Stimulated activated CD8-positive, alpha-beta memory T cell treated with anti-CD3 and anti-CD28 coated beads, Interleukin-4, amount 100 ng/mL, for 24 hours (primary cell): ENCODE results near the gene ESAM.

ENCODE experiments used
- DNase-seq: peaks from one replicate; pipeline ENCODE4 v3.0.0-alpha.2; 2020; ENCODE audit warnings: low read depth

ESAM gene

GRCh38 chr11:124762105-124762623 is at the start of gene ESAM:
Gene ESAM, minus strand, starts transcription at chr11:124762290. Its CDS starts 136 bp downstream, at chr11:124762154.
- peak; percentile 64 for DNase-seq

GRCh38 chr11:124811399-124812125 is 49.5 kb upstream of the ESAM start:
- no peak for DNase-seq

- DNase-seq, result no peak
Measured at GRCh38 chr11:124807660-124808270, 45.7 kb upstream of the ESAM start.

GRCh38 chr11:124807201-124807600 is 45.1 kb upstream of the ESAM start:
- DNase-seq, result no peak

GRCh38 chr11:124804884-124805283 is 42.8 kb upstream of the ESAM start:
- no peak for DNase-seq

- no peak for DNase-seq
Measured at GRCh38 chr11:124801636-124802312, 39.7 kb upstream of the ESAM start.

- DNase-seq, result no peak
Measured at GRCh38 chr11:124801014-124801413, 38.9 kb upstream of the ESAM start.

- peak; percentile 80 for DNase-seq
Measured at GRCh38 chr11:124800226-124800929, 38.3 kb upstream of the ESAM start, which contains the start of gene MSANTD2. Gene MSANTD2, minus strand, starts transcription at chr11:124800406. Its CDS starts 26 bp downstream, at chr11:124800380.

- peak; percentile 12 for DNase-seq
Measured at GRCh38 chr11:124799348-124800225, 37.5 kb upstream of the ESAM start.

GRCh38 chr11:124798991-124799347 is 36.9 kb upstream of the ESAM start:
- DNase-seq, result no peak

- DNase-seq, result no peak
Measured at GRCh38 chr11:124796312-124796711, 34.2 kb upstream of the ESAM start.

- DNase-seq, result no peak
Measured at GRCh38 chr11:124793466-124794278, 31.6 kb upstream of the ESAM start.

- no peak for DNase-seq
Measured at GRCh38 chr11:124791626-124792341, 29.7 kb upstream of the ESAM start.

- no peak for DNase-seq
Measured at GRCh38 chr11:124788521-124788920, 26.4 kb upstream of the ESAM start.

- no peak for DNase-seq
Measured at GRCh38 chr11:124784051-124784450, 22.0 kb upstream of the ESAM start.

GRCh38 chr11:124783002-124783401 is 20.9 kb upstream of the ESAM start:
- DNase-seq, result no peak

- DNase-seq, result no peak
Measured at GRCh38 chr11:124779568-124779967, 17.5 kb upstream of the ESAM start.

GRCh38 chr11:124778281-124778680 is 16.2 kb upstream of the ESAM start:
- no peak for DNase-seq

- no peak for DNase-seq
Measured at GRCh38 chr11:124776865-124777645, 15.0 kb upstream of the ESAM start.
